Loucy (cell line): ENCODE results near the gene COMTD1.

Source experiments
- H2AFZ ChIP-seq: fragments of 200-600 bp; sonication (generic); 2 replicates; pipeline ENCODE4 v1.6.0; 2016; ENCODE audit warnings: antibody characterized with exemption, mild to moderate bottlenecking, low read length, moderate library complexity
- H3F3A ChIP-seq: fragments of 200-600 bp; 2 replicates; pipeline ENCODE4 v1.6.0; 2016; ENCODE audit warnings: antibody characterized with exemption, low read depth, mild to moderate bottlenecking
- H3K27me3 ChIP-seq: fragments of 200-600 bp; sonication (generic); 2 replicates; pipeline ENCODE4 v1.6.1; 2014; ENCODE audit warnings: low read length, mild to moderate bottlenecking; ENCODE audit not compliant: insufficient read depth, poor library complexity, severe bottlenecking
- H3K36me3 ChIP-seq: fragments of 200-600 bp; sonication (generic); 2 replicates; pipeline ENCODE4 v1.6.1; 2016; ENCODE audit warnings: low read length; ENCODE audit not compliant: insufficient read depth
- H3K4me1 ChIP-seq: fragments of 200-600 bp; sonication (generic); 2 replicates; pipeline ENCODE4 v1.5.1; 2014; ENCODE audit warnings: low read length, mild to moderate bottlenecking; ENCODE audit not compliant: insufficient read depth, poor library complexity, severe bottlenecking
- H3K4me2 ChIP-seq: fragments of 200-600 bp; sonication (generic); 2 replicates; pipeline ENCODE4 v1.6.0; 2014; ENCODE audit warnings: antibody characterized with exemption, low read length, low read depth, mild to moderate bottlenecking; ENCODE audit not compliant: poor library complexity, severe bottlenecking
- H3K4me3 ChIP-seq: fragments of 200-600 bp; sonication (generic); 2 replicates; pipeline ENCODE4 v1.5.1; 2014; ENCODE audit warnings: low read length, mild to moderate bottlenecking, mixed read lengths; ENCODE audit not compliant: poor library complexity, severe bottlenecking
- H3K79me2 ChIP-seq: fragments of 200-600 bp; sonication (generic); 2 replicates; pipeline ENCODE4 v1.6.1; 2014; ENCODE audit warnings: low read length; ENCODE audit not compliant: insufficient read depth
- H3K9ac ChIP-seq: fragments of 200-600 bp; sonication (generic); 2 replicates; pipeline ENCODE4 v1.6.0; 2014; ENCODE audit warnings: mild to moderate bottlenecking, low read depth, low read length, moderate library complexity; ENCODE audit not compliant: poor library complexity, severe bottlenecking
- H3K9me2 ChIP-seq: fragments of 200-600 bp; sonication (generic); replicated peaks from 2 replicates; pipeline ENCODE4 v1.6.1; 2016; ENCODE audit warnings: low read depth, low read length, mixed read lengths
- H3K9me3 ChIP-seq: fragments of 200-600 bp; sonication (generic); 2 replicates; pipeline ENCODE4 v1.6.1; 2014; ENCODE audit warnings: mild to moderate bottlenecking, antibody characterized with exemption, low read length, low read depth; ENCODE audit not compliant: insufficient read depth
- H4K20me1 ChIP-seq: fragments of 200-600 bp; sonication (generic); 2 replicates; pipeline ENCODE4 v1.6.0; 2014; ENCODE audit warnings: antibody characterized with exemption, low read length, mild to moderate bottlenecking; ENCODE audit not compliant: insufficient read depth, poor library complexity, severe bottlenecking
- EZH2phosphoT487 ChIP-seq: fragments of 200-600 bp; IDR thresholded peaks from 2 replicates; pipeline ENCODE4 v1.6.1; 2018; ENCODE audit warnings: antibody characterized with exemption, mild to moderate bottlenecking, moderate library complexity, borderline replicate concordance
- TF ChIP-seq, protein P1 (sequence below): fragments of 200-600 bp; sonication (generic); conservative IDR thresholded peaks from 2 replicates; pipeline ENCODE4 v1.5.1; 2014; ENCODE audit warnings: mild to moderate bottlenecking, antibody characterized with exemption, low read length

COMTD1 gene

DNA sequence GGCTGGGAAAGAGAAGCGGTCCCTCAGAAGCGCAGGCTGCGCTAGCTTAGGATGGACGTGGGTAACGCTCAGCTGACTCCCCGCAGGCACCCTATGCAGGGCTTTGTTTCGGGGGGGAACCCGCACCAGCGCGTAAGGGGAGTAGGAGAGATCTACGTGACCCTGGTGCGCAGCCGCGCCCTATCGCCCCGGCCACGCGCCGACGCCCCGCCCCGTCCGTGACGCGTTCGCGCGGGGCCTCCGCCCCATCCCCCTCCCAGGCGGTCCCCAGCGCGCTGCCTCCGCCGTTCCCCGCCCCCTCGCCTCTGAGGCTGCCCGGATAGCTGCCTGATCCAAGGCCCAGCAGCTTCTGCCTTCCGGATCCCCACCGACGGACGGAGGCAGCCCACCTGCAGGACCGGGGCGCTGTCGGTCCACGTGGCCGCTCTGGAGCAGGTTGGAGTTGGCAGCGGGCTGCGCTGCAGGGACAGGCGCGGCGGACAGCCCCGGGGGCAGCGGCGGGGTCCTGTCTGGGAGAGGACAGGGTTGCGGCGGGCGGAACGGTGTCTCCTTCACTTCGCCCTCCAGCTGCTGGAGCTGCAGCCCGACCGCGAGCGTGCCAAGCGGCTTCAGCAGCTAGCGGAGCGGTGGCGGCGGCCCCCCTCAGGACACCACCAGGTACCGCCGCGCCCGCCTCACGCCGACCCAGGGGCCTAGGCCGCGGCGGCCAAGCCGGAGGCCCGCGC, 25.3 kb downstream of the COMTD1 start, which contains the start of gene VDAC2:
Gene VDAC2, plus strand, starts transcription at position 515 of the 725 bp plus-strand sequence. CDS start 363 bp downstream, outside the sequence.
- Histone ChIP-seq H3K9me3 (no peaks in the 10 kb centered on the region), H3K4me1 (peaks cover 31% of the 10 kb centered on the region), H3K36me3 (peaks cover 23% of the 10 kb centered on the region), H3K4me3 (peak within 1 kb of the TSS; percentile 82), H3K9me2 (no peaks in the 10 kb centered on the region), H2AFZ (peak within 1 kb of the TSS; percentile 100), H3K4me2 (peak within 1 kb of the TSS; percentile 98), H4K20me1 (peaks cover 29% of the 10 kb centered on the region), H3K27me3 (peaks cover 5% of the 10 kb centered on the region), H3K79me2 (peaks cover 46% of the 10 kb centered on the region), H3F3A (peaks cover 3% of the 10 kb centered on the region; the same call in 1 of the 2 replicates), H3K9ac (peak within 1 kb of the TSS; percentile 98)
- TF ChIP-seq, protein P1, sequence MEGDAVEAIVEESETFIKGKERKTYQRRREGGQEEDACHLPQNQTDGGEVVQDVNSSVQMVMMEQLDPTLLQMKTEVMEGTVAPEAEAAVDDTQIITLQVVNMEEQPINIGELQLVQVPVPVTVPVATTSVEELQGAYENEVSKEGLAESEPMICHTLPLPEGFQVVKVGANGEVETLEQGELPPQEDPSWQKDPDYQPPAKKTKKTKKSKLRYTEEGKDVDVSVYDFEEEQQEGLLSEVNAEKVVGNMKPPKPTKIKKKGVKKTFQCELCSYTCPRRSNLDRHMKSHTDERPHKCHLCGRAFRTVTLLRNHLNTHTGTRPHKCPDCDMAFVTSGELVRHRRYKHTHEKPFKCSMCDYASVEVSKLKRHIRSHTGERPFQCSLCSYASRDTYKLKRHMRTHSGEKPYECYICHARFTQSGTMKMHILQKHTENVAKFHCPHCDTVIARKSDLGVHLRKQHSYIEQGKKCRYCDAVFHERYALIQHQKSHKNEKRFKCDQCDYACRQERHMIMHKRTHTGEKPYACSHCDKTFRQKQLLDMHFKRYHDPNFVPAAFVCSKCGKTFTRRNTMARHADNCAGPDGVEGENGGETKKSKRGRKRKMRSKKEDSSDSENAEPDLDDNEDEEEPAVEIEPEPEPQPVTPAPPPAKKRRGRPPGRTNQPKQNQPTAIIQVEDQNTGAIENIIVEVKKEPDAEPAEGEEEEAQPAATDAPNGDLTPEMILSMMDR, result no peak
- TF ChIP-seq EZH2phosphoT487, result no peak

DNA sequence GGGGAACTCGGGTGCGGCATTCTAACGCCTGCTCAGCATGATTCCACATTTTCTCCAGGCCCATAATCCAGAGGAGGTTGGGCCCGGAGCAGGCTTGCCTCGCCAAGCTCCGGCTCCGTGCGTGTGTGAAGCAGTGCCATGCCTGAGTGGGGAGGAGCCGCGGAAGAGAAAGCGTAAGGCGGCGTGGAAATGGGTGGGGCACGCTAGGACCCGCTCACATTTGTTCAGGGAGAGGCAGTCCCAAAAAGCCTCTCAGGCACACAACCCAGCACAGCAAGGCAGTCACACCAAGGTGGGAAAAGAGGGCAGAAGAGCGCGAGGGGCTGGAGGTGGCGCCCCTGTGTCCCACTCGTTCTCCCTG, 25.9 kb downstream of the COMTD1 start:
- Histone ChIP-seq H3K9me3 (no peaks in the 10 kb centered on the region), H3K9me2 (no peaks in the 10 kb centered on the region), H3F3A (peaks cover 3% of the 10 kb centered on the region; the same call in 1 of the 2 replicates), H3K4me3 (peak overlapping the region; percentile 82), H3K79me2 (peaks cover 41% of the 10 kb centered on the region), H2AFZ (peak overlapping the region; percentile 100), H3K4me2 (peak overlapping the region; percentile 98), H3K4me1 (peaks cover 31% of the 10 kb centered on the region), H3K9ac (peak overlapping the region; percentile 98), H4K20me1 (peaks cover 25% of the 10 kb centered on the region), H3K36me3 (peaks cover 18% of the 10 kb centered on the region), H3K27me3 (peaks cover 5% of the 10 kb centered on the region)
- no peak for TF ChIP-seq EZH2phosphoT487

DNA sequence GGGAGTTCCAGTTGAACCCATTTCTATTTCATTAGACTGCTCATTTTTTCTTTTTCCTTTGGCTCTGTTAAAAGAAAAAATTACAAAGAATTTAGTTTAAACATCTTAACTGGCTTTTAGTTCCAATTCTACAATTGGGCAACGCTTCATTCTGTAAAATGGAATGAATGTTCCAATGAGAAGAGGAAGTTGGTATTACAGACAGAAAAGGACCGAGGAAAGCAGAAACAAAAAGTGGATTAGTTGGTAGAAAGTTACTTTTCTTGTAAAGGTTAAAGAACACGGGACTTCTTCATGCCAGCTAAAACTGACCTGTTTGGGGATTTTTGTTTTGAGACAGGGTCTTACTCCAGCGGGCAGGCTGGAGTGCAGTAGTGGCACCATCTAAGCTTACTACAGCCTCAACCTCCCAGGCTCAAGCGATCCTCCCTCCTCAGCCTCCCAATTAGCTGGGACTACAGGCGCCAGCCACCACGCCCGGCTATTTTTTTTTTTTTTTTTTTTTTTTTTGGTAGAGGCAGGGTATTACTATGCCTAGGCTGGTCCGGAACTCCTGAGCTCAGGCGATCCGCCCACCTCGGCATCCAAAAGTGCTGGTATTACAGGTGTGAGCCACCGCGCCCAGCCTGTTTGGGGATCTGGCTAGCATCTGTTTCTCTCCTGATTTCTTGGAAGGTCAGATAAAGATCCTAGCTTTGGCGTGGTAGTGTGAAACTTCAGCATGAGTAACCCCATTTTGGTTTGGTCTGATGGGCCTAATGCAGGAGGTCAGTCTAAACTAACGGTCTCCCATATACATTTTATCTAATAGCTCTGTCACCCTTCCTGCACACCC, 26.5 kb downstream of the COMTD1 start:
- Histone ChIP-seq H3K27me3 (peaks cover 5% of the 10 kb centered on the region), H2AFZ (peak overlapping the region; percentile 100), H3K4me3 (peak overlapping the region; percentile 82), H3K79me2 (peaks cover 35% of the 10 kb centered on the region), H3F3A (peaks cover 3% of the 10 kb centered on the region; the same call in 1 of the 2 replicates), H4K20me1 (peaks cover 24% of the 10 kb centered on the region), H3K9ac (peak overlapping the region; percentile 98), H3K9me2 (no peaks in the 10 kb centered on the region), H3K4me2 (peak overlapping the region; percentile 98), H3K9me3 (no peaks in the 10 kb centered on the region), H3K36me3 (peaks cover 12% of the 10 kb centered on the region), H3K4me1 (peaks cover 29% of the 10 kb centered on the region)
- TF ChIP-seq, protein P1, result no peak
- TF ChIP-seq EZH2phosphoT487, result no peak
